HG03565 (cell line): ENCODE results near the gene DAPK2.
A peak's percentile ranks its signal among the peaks of the same experiment; 100 is the strongest.

Source experiments
- ATAC-seq: cut with Tn5 transposase; IDR thresholded peaks from one replicate; pipeline ENCODE4 v1.9.1; 2021; ENCODE audit warnings: mild to moderate bottlenecking, moderate library complexity; ENCODE audit not compliant: unreplicated experiment

DAPK2 gene

DNA sequence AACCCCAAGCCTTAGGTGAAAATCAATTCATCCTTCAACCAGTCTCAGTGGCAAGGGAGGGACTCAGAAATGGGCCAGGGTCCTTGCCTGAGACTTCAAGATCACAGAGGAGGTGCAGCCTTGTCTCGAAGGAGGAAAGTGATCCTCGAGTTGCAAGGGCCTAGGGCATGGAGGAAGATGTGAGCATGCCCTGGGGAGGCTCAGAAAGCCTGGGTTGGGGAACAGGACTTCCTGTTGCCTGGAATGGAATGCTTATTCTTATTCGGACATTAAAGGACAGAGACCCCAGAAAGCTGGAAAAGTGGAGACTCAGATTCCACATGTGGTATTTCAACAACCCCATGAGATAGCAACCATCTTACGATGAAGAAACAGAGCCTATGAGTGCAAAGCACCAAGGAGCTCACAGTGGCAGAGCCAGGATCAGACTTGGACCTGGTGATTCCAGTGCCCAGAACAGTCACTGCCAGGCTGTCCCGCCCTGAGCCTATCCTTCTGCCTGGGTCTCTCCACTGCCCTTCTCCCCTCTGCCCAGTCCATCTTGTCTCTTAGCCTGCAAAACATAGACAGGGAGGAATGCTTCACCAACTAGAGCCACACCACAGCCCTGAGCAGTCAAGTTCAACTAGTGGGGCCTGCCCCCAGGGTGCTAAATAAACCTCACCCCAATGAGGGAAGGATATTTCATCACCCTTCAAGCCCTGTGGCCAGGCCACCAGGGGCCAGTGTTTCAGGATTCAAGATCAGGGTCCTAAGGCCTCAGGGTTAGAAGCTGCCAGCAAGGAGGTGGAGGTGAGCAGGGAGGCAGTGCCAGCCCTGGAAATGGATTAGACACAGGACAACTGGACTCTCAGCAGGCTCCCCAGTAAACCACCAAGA lies 21.9 kb downstream of the DAPK2 start:
- ATAC-seq: no peak

DNA sequence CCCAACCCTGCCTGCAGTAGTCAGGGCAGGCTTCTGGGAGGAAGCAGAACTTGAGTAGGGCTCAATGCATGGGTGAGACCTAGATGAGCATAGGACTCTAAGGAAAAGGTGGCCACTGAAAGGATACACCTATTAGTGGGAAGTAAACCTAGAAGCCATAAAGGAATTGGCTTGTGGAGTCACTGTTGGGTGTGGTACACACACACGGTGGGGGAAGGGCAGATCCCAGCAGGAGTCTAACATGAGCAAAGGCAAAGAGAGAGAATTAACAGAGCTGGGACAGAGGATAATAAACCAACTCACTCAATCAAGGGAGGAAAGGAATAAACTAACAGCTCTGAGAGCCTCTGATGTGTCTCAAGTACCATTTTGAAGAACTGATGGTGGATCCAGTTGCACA lies 23.1 kb downstream of the DAPK2 start:
- ATAC-seq: no peak

DNA sequence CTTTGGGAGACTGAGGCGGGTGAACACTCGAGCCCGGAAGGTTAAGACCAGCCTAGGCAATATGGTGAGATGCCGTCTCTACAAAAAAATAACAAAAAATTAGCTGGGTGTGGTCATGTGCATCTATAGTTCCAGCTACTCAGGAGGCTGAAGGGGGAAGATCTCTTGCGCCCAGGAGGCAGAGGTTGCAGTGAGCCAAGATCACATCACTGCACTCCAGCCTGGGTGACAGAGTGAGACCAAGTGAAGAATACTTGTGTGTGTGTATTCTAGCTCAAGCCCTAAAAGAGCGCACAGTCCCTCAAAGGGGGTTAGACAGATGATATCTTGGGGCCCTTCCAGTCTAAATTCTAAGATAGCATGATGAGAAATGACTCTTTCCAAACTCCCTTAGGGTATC lies 23.7 kb downstream of the DAPK2 start:
- no peak for ATAC-seq

GRCh38 chr15:64019764-64020163 lies 26.5 kb downstream of the DAPK2 start:
- ATAC-seq: no peak

- ATAC-seq: no peak
Measured at GRCh38 chr15:64017591-64018163, 28.6 kb downstream of the DAPK2 start.

GRCh38 chr15:64017082-64017588 lies 29.1 kb downstream of the DAPK2 start:
- no peak for ATAC-seq

- no peak for ATAC-seq
Measured at GRCh38 chr15:64016257-64016656, 30.0 kb downstream of the DAPK2 start.

DNA sequence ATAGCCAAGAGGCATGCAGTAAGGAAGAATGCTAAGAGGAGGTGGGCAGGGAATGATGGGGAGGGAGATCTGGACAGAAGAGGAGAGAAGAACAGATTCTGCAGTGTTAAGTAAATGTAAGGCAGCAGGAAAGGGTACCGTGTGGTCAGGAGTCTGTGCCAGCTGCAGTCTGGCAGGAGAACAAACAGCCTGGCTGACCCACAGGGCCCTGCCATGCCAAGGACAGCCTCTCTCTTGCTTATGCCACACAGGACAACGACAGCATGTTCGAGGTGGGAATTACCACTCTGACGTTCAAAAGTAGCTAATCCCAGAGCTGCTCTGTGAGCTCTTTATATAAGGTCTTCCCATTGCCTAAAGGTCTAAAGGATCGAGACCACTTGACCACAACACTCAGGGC lies 31.3 kb downstream of the DAPK2 start:
- ATAC-seq: no peak

GRCh38 chr15:64013179-64014062 lies 32.9 kb downstream of the DAPK2 start:
- no peak for ATAC-seq

DNA sequence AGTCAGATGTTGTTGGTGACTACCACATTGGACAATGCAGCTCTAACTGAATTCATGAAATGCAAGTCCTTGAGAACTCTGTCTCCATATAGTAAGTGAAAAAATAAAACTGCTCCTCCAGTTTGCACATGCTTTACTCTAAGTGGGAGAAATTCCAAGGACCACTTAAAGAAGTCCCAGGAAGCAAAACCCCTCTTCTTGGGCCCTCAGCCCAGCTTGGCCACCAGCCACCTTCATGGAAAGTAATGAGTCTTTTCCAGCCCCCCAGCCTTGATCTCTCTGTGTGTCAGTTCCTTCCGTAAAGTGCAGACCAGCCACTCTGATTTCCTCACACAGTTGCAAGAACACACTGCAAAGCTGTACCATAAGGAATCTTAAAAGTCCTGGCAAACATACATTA lies 34.5 kb downstream of the DAPK2 start:
- ATAC-seq: no peak

DNA sequence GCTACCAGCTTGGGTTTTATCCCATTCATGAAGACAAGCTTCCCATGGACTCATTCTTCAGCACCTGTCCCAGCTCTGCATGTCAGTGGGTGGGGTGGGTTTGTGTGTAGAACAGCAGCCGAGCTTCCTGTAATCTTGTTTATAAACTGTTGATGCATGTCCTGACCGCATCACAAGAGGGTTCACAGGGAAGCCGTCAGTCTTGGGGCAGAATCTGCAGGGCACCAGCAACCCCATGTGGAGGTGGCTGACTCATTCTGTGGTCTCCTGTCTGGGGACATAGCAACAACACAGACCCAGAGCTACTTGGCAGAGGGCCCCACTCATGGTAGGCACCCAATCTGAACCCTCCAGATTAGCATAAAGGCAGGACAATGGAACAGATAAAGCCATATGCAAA lies 35.6 kb downstream of the DAPK2 start:
- peak; percentile 62 for ATAC-seq

GRCh38 chr15:64009798-64010261 lies 36.5 kb downstream of the DAPK2 start:
- peak; percentile 36 for ATAC-seq

DNA sequence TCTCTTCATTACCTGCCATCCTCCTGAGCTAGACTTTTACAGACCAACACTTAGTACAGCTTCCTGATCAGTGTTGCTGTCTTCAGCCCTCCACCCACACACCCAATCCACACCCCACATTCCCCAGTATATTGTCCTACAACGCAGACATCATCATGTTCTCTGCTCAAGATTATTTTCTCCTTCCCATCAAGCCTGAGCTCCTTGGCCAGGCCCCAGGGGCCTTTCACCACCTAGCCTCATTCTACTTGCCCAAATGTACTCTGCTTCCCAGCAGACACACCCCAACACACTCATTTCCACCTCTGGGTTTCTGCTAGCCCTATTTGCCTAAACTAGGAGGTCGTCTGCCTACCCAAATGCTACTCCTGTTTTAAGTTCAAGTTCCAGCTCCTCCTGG lies 37.0 kb downstream of the DAPK2 start:
- no peak for ATAC-seq

GRCh38 chr15:64008177-64008576 lies 38.1 kb downstream of the DAPK2 start:
- ATAC-seq: no peak

- ATAC-seq: no peak
Measured at GRCh38 chr15:64006642-64007041, 39.6 kb downstream of the DAPK2 start.

- no peak for ATAC-seq
Measured at GRCh38 chr15:64004587-64004986, 41.7 kb downstream of the DAPK2 start.

DNA sequence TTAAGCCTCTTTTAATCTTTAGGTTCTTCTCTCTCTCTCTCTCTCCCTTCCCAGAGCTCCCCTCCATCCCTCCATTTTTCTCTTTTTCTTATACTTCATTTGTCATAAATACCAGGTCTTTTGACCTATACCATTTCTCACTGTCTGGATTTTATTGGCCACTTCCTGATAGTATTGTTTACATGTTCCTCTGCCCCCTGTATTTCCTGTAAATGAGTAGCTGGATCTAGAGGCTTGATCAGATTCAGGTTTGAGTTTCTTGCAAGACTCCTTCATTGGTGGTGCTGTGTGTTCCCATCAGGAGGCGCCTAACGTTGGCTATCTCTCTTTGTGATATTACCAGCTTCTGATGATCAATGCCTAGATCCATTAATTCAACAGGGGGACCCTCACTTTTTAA lies 42.2 kb downstream of the DAPK2 start:
- no peak for ATAC-seq

GRCh38 chr15:64003182-64003581 lies 43.1 kb downstream of the DAPK2 start:
- ATAC-seq: no peak

DNA sequence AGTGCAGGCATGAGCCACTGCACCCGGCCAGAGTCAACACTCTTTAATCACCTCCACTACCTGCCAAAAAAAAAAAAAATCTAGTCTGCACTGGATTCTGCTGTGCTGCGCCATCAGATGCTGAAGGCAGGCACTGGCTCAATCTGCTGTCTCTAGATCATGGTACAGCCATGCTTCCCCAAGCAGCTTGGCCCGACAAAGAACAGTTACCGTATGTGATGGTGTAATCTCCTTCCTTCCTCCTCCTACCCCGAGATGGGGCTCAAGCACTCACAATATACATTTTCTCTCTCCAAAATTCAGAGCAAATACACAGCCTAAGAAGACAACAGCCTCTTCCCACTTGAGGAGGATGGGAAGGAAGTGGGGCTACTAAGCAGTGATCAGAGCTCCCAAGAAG lies 45.1 kb downstream of the DAPK2 start:
- ATAC-seq: no peak

DNA sequence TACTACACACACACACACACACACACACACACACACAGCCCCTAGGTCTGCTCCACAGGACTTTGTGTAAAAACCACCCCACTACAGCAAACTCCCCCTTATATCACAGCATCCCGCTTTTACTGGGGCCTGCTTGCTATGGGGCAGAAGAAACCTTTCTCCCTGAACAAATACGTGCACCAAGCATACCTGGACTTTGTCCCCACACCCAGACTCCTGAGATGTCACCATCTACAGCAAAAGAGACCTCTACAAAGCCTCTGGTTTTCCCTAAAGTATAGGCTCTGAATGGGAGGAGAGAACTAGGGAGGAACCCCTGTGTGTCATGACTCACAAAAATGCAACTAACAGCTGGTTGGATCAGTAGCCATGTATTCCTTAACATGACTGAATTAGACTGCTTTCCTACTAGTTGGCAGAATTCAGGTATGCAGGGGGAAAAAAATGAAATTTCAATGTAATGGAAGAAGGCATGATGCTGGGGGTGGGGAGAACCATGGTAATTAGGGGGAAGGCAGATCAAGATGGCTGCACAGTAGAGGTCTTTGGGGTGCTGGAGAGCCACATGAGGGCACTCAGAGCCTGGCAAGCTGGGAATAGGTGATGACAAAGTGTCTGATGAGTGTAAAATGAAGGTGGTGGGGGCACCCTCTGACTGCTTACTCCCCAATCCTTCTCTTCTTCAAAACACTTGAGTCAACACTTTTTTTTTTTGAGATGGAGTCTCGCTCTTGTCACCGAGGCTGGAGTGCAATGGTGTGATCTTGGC lies 45.9 kb downstream of the DAPK2 start:
- ATAC-seq: no peak

DNA sequence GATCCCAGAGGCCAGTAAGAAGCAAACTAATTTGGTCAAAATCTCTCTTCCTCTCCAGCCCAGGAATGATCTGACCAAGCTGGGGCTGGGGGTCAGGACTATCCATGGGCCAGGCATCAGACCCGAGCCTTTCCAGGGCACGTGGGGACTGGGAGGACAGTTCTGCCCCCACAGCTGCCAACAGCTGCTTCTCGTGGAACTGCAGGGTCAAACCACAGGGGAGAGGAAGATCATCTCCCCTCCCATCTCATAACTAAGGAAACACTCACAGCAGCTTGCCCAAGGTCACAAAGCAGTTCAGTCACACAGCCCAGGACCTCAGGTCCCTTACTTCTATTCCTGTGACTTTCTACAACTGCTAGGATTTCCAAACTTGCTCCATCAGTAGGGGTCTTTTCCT lies 47.1 kb downstream of the DAPK2 start:
- no peak for ATAC-seq
